Measurements from ENCODE around the gene IP6K2.
A peak's percentile ranks its signal among the peaks of the same experiment; 100 is the strongest.
"Not testable (repeated sequence)": the region's sequence is repeated elsewhere in the genome, so short reads cannot be mapped to it uniquely, and the experiment has no call there.

IP6K2 gene

GRCh38 chr3:48738926-48739616 lies 22.1 kb upstream of the IP6K2 start:
- H3K27ac ChIP-seq, result peak overlapping the region; percentile 85

GRCh38 chr3:48738144-48738536 lies 21.1 kb upstream of the IP6K2 start:
- TF ChIP-seq CTCF (conservative IDR thresholded peaks at IDR 0.05), result no peak
- H3K27ac ChIP-seq, result peak overlapping the region; percentile 85; the same call in 1 of the 2 replicates

More at GRCh38 chr3:48738926-48739616, 22.1 kb upstream of the IP6K2 start:
- TF ChIP-seq CTCF (conservative IDR thresholded peaks at IDR 0.05), result no peak

GRCh38 chr3:48735075-48735767 lies 18.2 kb upstream of the IP6K2 start:
- peak overlapping the region; percentile 63 for H3K27ac ChIP-seq

- peak overlapping the region; percentile 63 for H3K27ac ChIP-seq
Observed at GRCh38 chr3:48734541-48734940, 17.5 kb upstream of the IP6K2 start.

- not testable (repeated sequence) for H3K27ac ChIP-seq
Observed at GRCh38 chr3:48733752-48734518, 16.9 kb upstream of the IP6K2 start.

GRCh38 chr3:48727511-48727910 lies 10.5 kb upstream of the IP6K2 start:
- H3K27ac ChIP-seq, result no peak overlapping the region
- no peak for TF ChIP-seq CTCF (conservative IDR thresholded peaks at IDR 0.05)

- not testable (repeated sequence) for H3K27ac ChIP-seq
Observed at GRCh38 chr3:48725185-48725855, 8.3 kb upstream of the IP6K2 start.

- no peak for TF ChIP-seq CTCF (conservative IDR thresholded peaks at IDR 0.05)
- peak overlapping the region; percentile 46 for H3K27ac ChIP-seq
Observed at GRCh38 chr3:48723725-48724124, 6.7 kb upstream of the IP6K2 start.

- peak overlapping the region; percentile 46 for H3K27ac ChIP-seq
Observed at GRCh38 chr3:48723293-48723692, 6.3 kb upstream of the IP6K2 start.

GRCh38 chr3:48716508-48716981 lies 476 bp downstream of the IP6K2 start:
- peak overlapping the region; percentile 94 for H3K27ac ChIP-seq
- TF ChIP-seq CTCF (conservative IDR thresholded peaks at IDR 0.05), result no peak

All from VCaP (cell line).